HG02588 (cell line): ENCODE results near the gene TMCC3.
"Not testable (repeated sequence)": the region's sequence is repeated elsewhere in the genome, so short reads cannot be mapped to it uniquely, and the experiment has no call there.

Experiments used
- ATAC-seq: cut with Tn5 transposase; IDR thresholded peaks from one replicate; pipeline ENCODE4 v1.9.1; 2021; ENCODE audit warnings: mild to moderate bottlenecking, moderate library complexity; ENCODE audit not compliant: unreplicated experiment

Gene TMCC3

GRCh38 chr12:94575645-94576403 is 74.5 kb downstream of the TMCC3 start:
- no peak for ATAC-seq

DNA sequence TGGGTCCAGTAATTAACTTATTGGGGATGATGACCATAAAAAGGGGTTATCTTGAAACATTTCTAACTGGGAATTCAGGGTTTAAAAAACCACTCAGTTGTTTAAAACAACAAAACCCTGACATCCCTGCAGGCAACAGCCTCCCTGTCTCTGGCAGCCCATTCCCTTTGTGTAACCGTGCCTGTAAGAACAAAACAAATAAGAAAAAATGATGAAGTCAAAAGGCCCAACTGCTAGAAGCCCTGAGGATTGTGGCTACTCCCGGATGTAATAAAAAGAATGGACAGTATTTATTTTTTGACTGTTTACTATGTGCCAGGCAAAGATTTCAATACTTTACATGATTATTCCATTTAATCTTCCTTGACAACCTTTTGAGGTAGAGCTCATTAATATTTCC is 75.3 kb downstream of the TMCC3 start:
- no peak for ATAC-seq

GRCh38 chr12:94571556-94571955 is 78.8 kb downstream of the TMCC3 start:
- no peak for ATAC-seq

DNA sequence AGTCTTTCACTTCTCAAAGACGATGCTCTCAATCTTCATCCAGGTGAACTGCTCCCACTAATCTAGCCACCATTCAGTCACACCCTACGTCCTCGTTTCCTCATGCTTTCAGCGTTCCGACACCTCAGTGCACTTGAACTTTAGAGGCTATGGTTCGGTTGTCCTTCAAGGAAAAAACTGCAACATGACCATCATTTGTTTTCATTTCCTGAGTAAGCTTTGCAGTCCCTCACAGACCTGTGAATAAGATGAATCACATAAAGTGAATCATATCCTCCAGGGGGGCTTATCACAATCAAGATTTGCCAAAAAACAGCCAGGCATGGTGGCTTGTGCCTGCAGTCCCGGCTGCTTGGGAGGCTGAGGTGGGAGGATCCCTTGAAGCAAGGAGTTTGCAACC is 80.2 kb downstream of the TMCC3 start:
- ATAC-seq: no peak

DNA sequence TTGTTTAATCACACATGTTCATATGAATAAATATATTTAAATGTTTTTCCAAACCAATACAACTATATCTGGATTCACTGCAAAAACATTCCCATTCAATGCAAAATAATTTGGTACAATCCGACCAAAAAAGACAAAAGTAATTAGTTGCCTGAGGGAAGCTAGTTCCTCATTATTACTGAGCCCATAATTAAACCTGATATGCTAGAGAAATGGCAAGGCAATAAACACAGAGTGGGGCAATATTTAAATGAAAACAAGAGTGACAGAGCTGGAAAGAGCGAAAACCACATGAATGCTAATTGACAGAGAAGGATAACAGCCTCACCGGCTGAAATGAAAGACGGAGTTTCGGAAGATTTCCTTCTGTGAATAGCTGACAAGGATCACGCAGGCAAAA is 82.6 kb downstream of the TMCC3 start:
- ATAC-seq: no peak

DNA sequence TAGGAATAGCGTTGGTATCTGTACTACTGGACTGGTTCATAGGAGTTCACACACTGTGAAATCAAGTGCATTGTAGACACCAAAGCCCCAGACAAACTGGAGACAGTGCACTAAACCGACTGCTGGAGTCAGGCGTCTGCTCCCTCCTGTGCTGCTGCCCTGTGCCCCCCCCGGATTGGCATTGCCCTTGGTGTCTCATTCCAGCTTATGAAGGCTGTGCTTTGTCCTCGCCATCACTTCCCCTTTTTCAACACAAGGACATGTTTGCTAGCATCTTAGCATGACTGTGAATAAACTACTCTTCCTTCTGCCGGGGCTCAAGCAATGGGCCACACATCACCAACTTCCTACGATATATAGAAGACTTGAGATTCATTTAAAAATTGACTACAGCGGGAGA is 84.0 kb downstream of the TMCC3 start:
- ATAC-seq: no peak

- ATAC-seq: no peak
Measured at GRCh38 chr12:94565683-94566082, 84.7 kb downstream of the TMCC3 start.

DNA sequence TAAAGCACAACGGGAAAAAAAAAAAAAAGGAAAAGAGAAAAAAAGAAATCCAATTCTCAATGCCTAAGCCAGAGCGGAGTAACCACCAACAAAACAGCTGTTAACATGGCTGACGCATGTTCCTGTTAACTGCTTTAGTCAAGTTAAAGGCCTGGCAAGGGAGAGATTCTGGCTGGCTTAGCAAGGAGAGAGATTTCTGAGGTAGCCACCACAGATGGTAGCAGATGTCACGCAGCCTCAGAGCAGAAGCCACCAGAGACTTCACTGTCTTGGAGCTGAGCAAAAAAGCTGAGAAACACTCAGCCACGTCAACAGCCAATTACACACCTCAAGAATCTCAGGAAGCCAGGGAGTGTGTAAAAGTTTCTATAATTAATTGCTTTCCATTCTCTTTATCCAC is 87.1 kb downstream of the TMCC3 start:
- ATAC-seq: no peak

DNA sequence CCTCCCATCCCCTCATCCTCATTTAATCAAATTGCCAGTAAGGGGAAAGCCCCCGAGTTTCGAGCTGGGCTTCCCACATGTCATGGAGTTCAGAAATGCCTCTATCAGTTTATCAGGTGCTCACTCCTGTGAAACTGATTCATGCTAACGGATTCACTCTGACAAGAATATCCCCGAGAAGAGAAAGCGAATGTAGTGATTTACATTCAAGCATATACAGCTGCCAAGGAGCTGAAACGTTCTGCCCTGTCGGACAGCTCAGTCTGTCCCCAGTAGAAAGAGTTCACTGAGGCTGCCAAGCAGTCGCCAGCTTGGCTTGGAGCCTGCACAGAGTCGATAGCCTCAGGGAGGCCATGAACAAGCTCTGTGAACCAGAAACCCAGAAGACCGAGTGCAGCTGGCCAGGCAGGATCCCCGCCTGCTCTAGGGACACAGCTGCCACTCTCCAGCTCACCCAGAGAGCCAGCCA is 88.4 kb downstream of the TMCC3 start:
- ATAC-seq: peak; percentile 84

DNA sequence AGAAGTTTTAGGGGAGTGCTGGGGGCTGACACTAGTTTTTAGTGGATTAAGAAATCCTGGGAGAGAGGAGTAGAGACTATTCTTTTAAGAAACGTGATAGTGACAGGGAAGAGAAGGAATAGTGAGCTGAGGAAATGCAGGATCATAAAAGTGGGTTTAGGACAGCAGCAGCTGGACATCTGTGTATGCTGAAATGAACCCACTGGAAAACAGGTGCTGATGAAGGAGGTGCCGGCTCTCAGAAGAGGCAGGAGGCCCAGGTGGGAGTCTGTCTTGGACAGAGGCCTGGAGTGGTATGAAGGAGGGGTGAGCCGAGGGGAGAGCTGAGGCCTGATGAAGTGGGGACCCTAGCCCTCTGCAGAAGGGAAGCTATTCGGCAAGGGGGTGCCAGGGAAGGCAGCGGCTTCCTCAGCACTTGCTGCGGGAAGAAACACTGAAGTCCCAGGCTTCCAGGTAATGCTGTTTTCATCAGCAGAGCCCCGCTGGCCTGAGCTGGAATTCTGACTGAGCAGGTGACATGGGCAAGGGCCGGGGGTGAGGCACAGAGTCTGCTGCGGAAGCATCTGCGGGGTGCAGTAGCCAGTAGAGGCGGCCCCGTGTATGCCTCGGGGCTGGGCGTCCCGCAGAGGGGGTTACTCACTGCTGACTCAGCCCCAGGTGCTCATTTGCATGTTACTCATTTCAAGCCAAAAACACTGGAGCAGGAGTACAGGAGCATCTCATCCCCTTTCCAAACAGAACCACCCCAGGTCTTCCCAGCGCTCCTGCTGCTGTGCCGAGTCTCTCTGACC is 89.7 kb downstream of the TMCC3 start:
- peak; percentile 64 for ATAC-seq

DNA sequence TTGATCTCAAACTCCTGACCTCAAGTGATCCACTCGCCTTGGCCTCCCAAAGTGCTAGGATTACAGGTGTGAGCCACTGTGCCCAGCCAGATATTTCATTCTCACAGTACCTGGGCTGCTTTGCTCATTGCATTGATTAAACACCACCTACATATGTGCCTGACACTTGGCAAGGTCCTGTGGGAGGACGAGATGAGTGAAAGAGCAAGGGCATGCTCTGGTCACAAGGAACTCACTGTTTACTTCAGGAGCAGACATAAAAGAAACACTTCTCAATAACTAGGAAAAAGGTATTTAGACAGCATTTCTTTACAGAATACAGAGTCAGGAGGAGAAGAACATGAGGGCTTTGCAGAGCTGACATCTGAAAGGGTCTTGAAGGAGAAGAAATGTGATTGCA is 91.7 kb downstream of the TMCC3 start:
- no peak for ATAC-seq

GRCh38 chr12:94557746-94558295 is 92.5 kb downstream of the TMCC3 start:
- no peak for ATAC-seq

GRCh38 chr12:94555687-94556086 is 94.7 kb downstream of the TMCC3 start:
- no peak for ATAC-seq

DNA sequence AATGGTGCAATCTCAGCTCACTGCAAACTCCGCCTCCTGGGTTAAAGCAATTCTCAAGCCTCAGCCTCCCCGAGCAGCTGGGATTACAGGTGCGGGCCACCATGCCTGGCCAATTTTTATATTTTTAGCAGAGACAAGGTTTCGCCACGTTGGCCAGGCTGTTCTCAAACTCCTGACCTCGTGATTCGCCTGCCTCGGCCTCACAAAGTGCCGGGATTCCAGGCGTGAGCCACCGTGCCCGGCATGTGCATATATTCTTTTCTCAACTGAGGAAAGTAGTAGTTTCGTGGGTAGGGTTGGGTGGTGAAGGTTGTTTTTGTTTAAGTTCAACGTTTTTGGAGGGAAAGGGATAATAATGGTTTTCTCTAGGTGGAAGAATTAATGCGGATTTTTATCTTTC is 96.5 kb downstream of the TMCC3 start:
- ATAC-seq: no peak

GRCh38 chr12:94553130-94553519 is 97.2 kb downstream of the TMCC3 start:
- ATAC-seq: no peak

GRCh38 chr12:94551810-94552209 is 98.5 kb downstream of the TMCC3 start:
- ATAC-seq: no peak

DNA sequence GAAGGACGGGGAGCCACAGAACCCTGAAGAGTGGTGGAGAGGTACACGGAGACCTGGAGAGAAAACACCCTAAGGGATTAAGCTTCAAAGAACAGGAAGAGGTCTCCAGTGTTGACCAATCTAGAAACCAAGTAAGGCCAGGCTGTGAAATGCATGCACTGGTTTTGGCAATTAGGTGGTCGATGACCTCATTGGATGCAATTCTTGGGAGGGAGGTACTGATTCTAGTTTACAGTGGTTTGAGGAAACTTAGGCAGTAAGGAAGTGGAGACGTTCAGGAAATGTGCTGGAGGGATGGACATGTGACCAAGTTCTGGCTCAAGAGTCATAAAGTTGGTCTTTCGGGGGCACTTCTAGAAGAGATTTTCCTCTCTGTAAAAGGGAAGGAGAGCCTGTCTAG is 99.4 kb downstream of the TMCC3 start:
- ATAC-seq: no peak

DNA sequence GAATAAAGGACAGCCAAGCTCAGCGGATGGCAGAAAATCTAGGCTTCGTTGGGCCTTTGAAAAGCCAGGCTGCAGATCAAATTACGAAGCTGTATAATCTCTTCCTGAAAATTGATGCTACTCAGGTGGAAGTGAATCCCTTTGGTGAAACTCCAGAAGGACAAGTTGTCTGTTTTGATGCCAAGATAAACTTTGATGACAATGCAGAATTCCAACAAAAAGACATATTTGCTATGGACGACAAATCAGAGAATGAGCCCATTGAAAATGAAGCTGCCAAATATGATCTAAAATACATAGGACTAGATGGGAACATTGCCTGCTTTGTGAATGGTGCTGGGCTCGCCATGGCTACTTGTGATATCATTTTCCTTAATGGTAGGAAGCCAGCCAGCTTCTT is 101.5 kb downstream of the TMCC3 start:
- not testable (repeated sequence) for ATAC-seq

GRCh38 chr12:94545935-94546771 is 104.2 kb downstream of the TMCC3 start:
- peak; percentile 62 for ATAC-seq

DNA sequence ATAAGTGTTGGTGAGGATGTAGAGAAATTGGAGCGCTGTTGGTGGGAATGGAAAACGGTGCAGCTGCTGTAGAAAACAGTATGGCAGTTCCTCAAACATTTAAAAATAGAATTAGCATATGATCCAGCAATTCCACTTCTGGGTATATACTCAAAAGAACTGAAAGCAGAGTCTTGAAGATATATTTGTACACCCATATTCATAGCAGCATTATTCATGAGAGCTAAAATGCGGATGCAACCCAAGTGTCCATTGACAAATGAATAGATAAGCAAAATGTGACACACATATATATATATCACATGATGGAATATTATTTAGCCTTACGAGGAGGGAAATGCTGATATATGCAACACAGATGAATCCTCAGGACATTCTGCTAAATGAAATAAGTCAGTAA is 106.0 kb downstream of the TMCC3 start:
- no peak for ATAC-seq

DNA sequence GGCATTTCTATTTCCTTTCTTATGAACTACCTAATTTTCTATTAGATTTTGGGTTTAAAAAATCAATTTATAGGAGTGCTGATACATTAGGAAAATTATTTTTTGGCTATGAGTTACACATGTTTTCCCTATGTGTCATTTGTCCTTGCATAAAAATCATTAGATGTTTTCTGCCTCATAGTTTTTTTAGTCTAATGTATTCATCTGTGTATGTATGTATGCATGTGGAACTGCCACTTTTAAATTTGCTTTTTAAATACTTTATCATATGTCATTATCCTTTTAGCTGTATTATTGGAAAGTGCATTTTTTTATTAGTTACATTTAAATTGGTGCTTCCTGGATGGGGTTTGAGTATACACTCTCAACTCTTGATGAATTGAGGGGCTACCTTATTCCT is 112.0 kb downstream of the TMCC3 start:
- no peak for ATAC-seq
